Peyer's patch (tissue), 4 donors: ENCODE measurements around the gene LILRB3. TPM values are rescaled to one million over a fixed set of nuclear protein-coding genes. Genes with fewer than 3 reads are reported as not detected.
"Not testable (repeated sequence)": the region's sequence is repeated elsewhere in the genome, so short reads cannot be mapped to it uniquely, and the experiment has no call there.

Source experiments
- DNase-seq, 3 donors: peaks; one replicate each; pipeline ENCODE4 v3.0.0-alpha.2; 2017 to 2019
- H3K27ac ChIP-seq, 4 donors: fragments of 200-600 bp; sonication (generic); one replicate each; pipeline ENCODE4 v1.5.1; 2016 to 2019
- H3K27me3 ChIP-seq, 2 donors: fragments of 200-600 bp; sonication (generic); one replicate each; pipeline ENCODE4 v1.5.1; 2019
- H3K36me3 ChIP-seq, 3 donors: fragments of 200-600 bp; sonication (generic); one replicate each; pipeline ENCODE4 v1.5.1; 2016 to 2019
- H3K4me1 ChIP-seq, 4 donors: fragments of 200-600 bp; sonication (generic); one replicate each; pipeline ENCODE4 v1.5.1; 2016 to 2019
- H3K4me3 ChIP-seq, 4 donors: fragments of 200-600 bp; sonication (generic); 1 replicate in 3 of 4; 2 replicates in 1 of 4; pipeline ENCODE4 v1.5.1; 2016 to 2019; ENCODE audit warnings: mild to moderate bottlenecking in 1 of 4
- H3K9me3 ChIP-seq, 4 donors: fragments of 200-600 bp; sonication (generic); one replicate each; pipeline ENCODE4 v1.5.1; 2016 to 2019; ENCODE audit warnings: mild to moderate bottlenecking in 1 of 4
- CTCF ChIP-seq, 6 experiments: fragments of 450-650 bp in 4 of 6; fragments of 200-600 bp in 2 of 6; sonication (generic) in 1 of 6; IDR thresholded peaks; one replicate each; pipeline ENCODE4 v1.5.1; 2017 to 2019; ENCODE audit warnings: antibody characterized with exemption in 6 of 6, mild to moderate bottlenecking in 3 of 6, moderate library complexity in 1 of 6
- POLR2A ChIP-seq, 2 donors: fragments of 450-650 bp; IDR thresholded peaks; one replicate each; pipeline ENCODE4 v1.5.1; 2017; ENCODE audit warnings: antibody characterized with exemption in 2 of 2, mild to moderate bottlenecking in 2 of 2, moderate library complexity in 2 of 2
- total RNA-seq, 4 donors: library from RNA; depleted of rRNA; stranded (reverse); fragments of >200 nt; gene quantifications; one replicate each; pipeline ENCODE4 v1.1.0, GENCODE V29; 2016

LILRB3 gene
- 10 to 100 TPM in 1 of 4 donors, 1 to 10 TPM in 2, not detected in 1; 3.1 to 16.5 (median 5.6) TPM for total RNA-seq

- not testable (repeated sequence) for H3K27ac ChIP-seq, H3K9me3 ChIP-seq, H3K36me3 ChIP-seq, H3K4me3 ChIP-seq, H3K27me3 ChIP-seq, H3K4me1 ChIP-seq
- DNase-seq, result peak in 2 of 3 donors; percentile 47 to 49
These were observed at the start of gene LILRB3 for GRCh38 chr19:54222474-54223276. Gene LILRB3, minus strand, starts transcription at chr19:54223007. Its CDS starts 31 bp downstream, at chr19:54222976.

GRCh38 chr19:54272181-54272580 lies 49.4 kb upstream of the LILRB3 start:
- not testable (repeated sequence) for H3K27ac ChIP-seq, H3K36me3 ChIP-seq, H3K4me1 ChIP-seq, DNase-seq, H3K9me3 ChIP-seq, H3K27me3 ChIP-seq, H3K4me3 ChIP-seq

- H3K27ac ChIP-seq, H3K4me1 ChIP-seq, DNase-seq, H3K36me3 ChIP-seq, H3K9me3 ChIP-seq, H3K4me3 ChIP-seq, H3K27me3 ChIP-seq: not testable (repeated sequence)
These were observed 48.8 kb upstream of the LILRB3 start for GRCh38 chr19:54271587-54271986.

GRCh38 chr19:54271106-54271505 lies 48.3 kb upstream of the LILRB3 start:
- Histone ChIP-seq H3K4me3 (no peak overlapping the region), H3K27me3 (no peaks in the 10 kb centered on the region), H3K9me3 (no peaks in the 10 kb centered on the region), H3K4me1 (no peaks in the 10 kb centered on the region), H3K36me3 (no peaks in the 10 kb centered on the region), H3K27ac (no peak overlapping the region)
- TF ChIP-seq CTCF (IDR thresholded peaks at IDR 0.05) (no peak), POLR2A (IDR thresholded peaks at IDR 0.05) (no peak)
- no peak for DNase-seq

- H3K9me3 ChIP-seq, result no peaks in the 10 kb centered on the region
- H3K4me3 ChIP-seq, result no peak overlapping the region
- H3K27ac ChIP-seq, result no peak overlapping the region
- H3K4me1 ChIP-seq, result no peaks in the 10 kb centered on the region
- H3K36me3 ChIP-seq, result no peaks in the 10 kb centered on the region
- H3K27me3 ChIP-seq, result no peaks in the 10 kb centered on the region
- no peak for DNase-seq
- TF ChIP-seq CTCF (IDR thresholded peaks at IDR 0.05), result no peak
- no peak for TF ChIP-seq POLR2A (IDR thresholded peaks at IDR 0.05)
These were observed 46.1 kb upstream of the LILRB3 start for GRCh38 chr19:54268936-54269335.

- Histone ChIP-seq H3K36me3 (no peaks in the 10 kb centered on the region), H3K27ac (no peak overlapping the region), H3K9me3 (no peaks in the 10 kb centered on the region), H3K4me1 (no peaks in the 10 kb centered on the region), H3K27me3 (no peaks in the 10 kb centered on the region), H3K4me3 (no peak overlapping the region)
- peak in 5 of 6 experiments; percentile 38 to 67 (median 58) for TF ChIP-seq CTCF (IDR thresholded peaks at IDR 0.05)
- TF ChIP-seq POLR2A (IDR thresholded peaks at IDR 0.05), result no peak
- peak; percentile 76 to 92 (median 78) for DNase-seq
These were observed 43.3 kb upstream of the LILRB3 start for GRCh38 chr19:54266133-54266532.

GRCh38 chr19:54262470-54262869 lies 39.7 kb upstream of the LILRB3 start:
- no peak for TF ChIP-seq CTCF (IDR thresholded peaks at IDR 0.05)
- no peak for TF ChIP-seq POLR2A (IDR thresholded peaks at IDR 0.05)
- Histone ChIP-seq H3K27me3 (no peaks in the 10 kb centered on the region), H3K27ac (no peak overlapping the region), H3K4me3 (no peak overlapping the region), H3K9me3 (no peaks in the 10 kb centered on the region), H3K36me3 (no peaks in the 10 kb centered on the region), H3K4me1 (no peaks in the 10 kb centered on the region)
- no peak for DNase-seq
